ENCODE measurements around the gene NPEPPS.

The NPEPPS gene

GRCh38 chr17:47663912-47664623, 133.2 kb downstream of the NPEPPS start:
- peak; percentile 22 to 27 for DNase-seq (ENCODE audit: low read depth in 2 of 2, low spot score in 1 of 2)

GRCh38 chr17:47664624-47664941, 133.7 kb downstream of the NPEPPS start:
- DNase-seq (ENCODE audit: low read depth in 2 of 2, low spot score in 1 of 2), result no peak

GRCh38 chr17:47665655-47666054, 134.7 kb downstream of the NPEPPS start:
- no peak for DNase-seq (ENCODE audit: low read depth in 2 of 2, low spot score in 1 of 2)

- no peak for DNase-seq (ENCODE audit: low read depth in 2 of 2, low spot score in 1 of 2)
Measured at GRCh38 chr17:47669081-47669480, 138.2 kb downstream of the NPEPPS start.

- DNase-seq (ENCODE audit: low read depth in 2 of 2, low spot score in 1 of 2), result no peak
Measured at GRCh38 chr17:47670064-47670463, 139.2 kb downstream of the NPEPPS start.
